GM18951 (cell line): ENCODE measurements around the gene IL5.
A peak's percentile ranks its signal among the peaks of the same experiment; 100 is the strongest.
"Not testable (repeated sequence)": the region's sequence is repeated elsewhere in the genome, so short reads cannot be mapped to it uniquely, and the experiment has no call there.

Source experiments
- POLR2A ChIP-seq: IDR thresholded peaks from 4 replicates; pipeline ENCODE4 v1.6.1; 2011; ENCODE audit warnings: mild to moderate bottlenecking; ENCODE audit not compliant: insufficient read length, insufficient read depth; ENCODE audit errors: extremely low read depth
- in situ Hi-C: fragments of 300-500 bp; cut with MboI; formaldehyde crosslinking; loops from one replicate; pipeline ENCODE4 v1.12.0; 2022; ENCODE audit warnings: low sequenced_read_pairs, mixed read lengths, inconsistent platforms; ENCODE audit not compliant: unreplicated experiment

Gene IL5

GRCh38 chr5:132543472-132544201 is at the start of gene IL5:
IL5 (minus strand) TSS chr5:132543522; CDS start chr5:132543478, 44 bp downstream.
- no peak for TF ChIP-seq POLR2A
- in situ Hi-C loops, result no loop called here

GRCh38 chr5:132592521-132592920 is 49.2 kb upstream of the IL5 start:
- in situ Hi-C loops, result no loop called here
- no peak for TF ChIP-seq POLR2A

- in situ Hi-C loops, result no loop called here
- no peak for TF ChIP-seq POLR2A
These were observed 47.8 kb upstream of the IL5 start for GRCh38 chr5:132591145-132591544.

GRCh38 chr5:132589467-132589866 is 46.1 kb upstream of the IL5 start:
- in situ Hi-C loops, result no loop called here
- TF ChIP-seq POLR2A, result no peak

- in situ Hi-C loops, result no loop called here
- TF ChIP-seq POLR2A, result no peak
These were observed 42.7 kb upstream of the IL5 start for GRCh38 chr5:132586063-132586462.

GRCh38 chr5:132584560-132584959 is 41.2 kb upstream of the IL5 start:
- in situ Hi-C loops, result not testable (repeated sequence)

GRCh38 chr5:132576123-132576522 is 32.8 kb upstream of the IL5 start:
- TF ChIP-seq POLR2A, result no peak
- in situ Hi-C loops, result no loop called here

GRCh38 chr5:132566657-132567056 is 23.3 kb upstream of the IL5 start:
- no peak for TF ChIP-seq POLR2A
- in situ Hi-C loops, result no loop called here

- in situ Hi-C loops, result not testable (repeated sequence)
These were observed 21.2 kb upstream of the IL5 start for GRCh38 chr5:132564555-132564954.

GRCh38 chr5:132561601-132562000 is 18.3 kb upstream of the IL5 start:
- no peak for TF ChIP-seq POLR2A
- in situ Hi-C loops, result no loop called here

- TF ChIP-seq POLR2A, result no peak
- in situ Hi-C loops, result no loop called here
These were observed 16.2 kb upstream of the IL5 start for GRCh38 chr5:132559383-132560060.

GRCh38 chr5:132557478-132558172 is 14.3 kb upstream of the IL5 start:
- TF ChIP-seq POLR2A, result no peak
- in situ Hi-C loops, result no loop called here

- TF ChIP-seq POLR2A, result peak; percentile 91
- in situ Hi-C loops, result no loop called here
These were observed 13.6 kb upstream of the IL5 start, which contains the start of gene RAD50 for GRCh38 chr5:132556763-132557477. RAD50 (plus strand) TSS chr5:132556977; CDS start chr5:132557325, 348 bp downstream.

- in situ Hi-C loops, result no loop called here
- no peak for TF ChIP-seq POLR2A
These were observed 12.9 kb upstream of the IL5 start for GRCh38 chr5:132556153-132556762.
